GM19025 (cell line): ENCODE measurements around the gene EXD1.
"Not testable (repeated sequence)": the region's sequence is repeated elsewhere in the genome, so short reads cannot be mapped to it uniquely, and the experiment has no call there.

ENCODE experiments used
- ATAC-seq: cut with Tn5 transposase; IDR thresholded peaks from one replicate; pipeline ENCODE4 v1.9.1; 2021; ENCODE audit warnings: mild to moderate bottlenecking, low read depth, moderate library complexity; ENCODE audit not compliant: unreplicated experiment

The EXD1 gene, protein sequence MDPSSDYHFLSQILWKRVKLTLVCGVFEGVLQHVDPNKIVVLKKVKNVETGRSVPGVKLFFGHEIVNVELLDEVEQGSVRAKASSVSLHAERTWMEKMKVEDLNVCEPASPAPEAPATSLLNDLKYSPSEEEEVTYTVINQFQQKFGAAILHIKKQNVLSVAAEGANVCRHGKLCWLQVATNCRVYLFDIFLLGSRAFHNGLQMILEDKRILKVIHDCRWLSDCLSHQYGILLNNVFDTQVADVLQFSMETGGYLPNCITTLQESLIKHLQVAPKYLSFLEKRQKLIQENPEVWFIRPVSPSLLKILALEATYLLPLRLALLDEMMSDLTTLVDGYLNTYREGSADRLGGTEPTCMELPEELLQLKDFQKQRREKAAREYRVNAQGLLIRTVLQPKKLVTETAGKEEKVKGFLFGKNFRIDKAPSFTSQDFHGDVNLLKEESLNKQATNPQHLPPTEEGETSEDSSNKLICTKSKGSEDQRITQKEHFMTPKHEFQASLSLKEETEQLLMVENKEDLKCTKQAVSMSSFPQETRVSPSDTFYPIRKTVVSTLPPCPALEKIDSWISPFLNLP

DNA sequence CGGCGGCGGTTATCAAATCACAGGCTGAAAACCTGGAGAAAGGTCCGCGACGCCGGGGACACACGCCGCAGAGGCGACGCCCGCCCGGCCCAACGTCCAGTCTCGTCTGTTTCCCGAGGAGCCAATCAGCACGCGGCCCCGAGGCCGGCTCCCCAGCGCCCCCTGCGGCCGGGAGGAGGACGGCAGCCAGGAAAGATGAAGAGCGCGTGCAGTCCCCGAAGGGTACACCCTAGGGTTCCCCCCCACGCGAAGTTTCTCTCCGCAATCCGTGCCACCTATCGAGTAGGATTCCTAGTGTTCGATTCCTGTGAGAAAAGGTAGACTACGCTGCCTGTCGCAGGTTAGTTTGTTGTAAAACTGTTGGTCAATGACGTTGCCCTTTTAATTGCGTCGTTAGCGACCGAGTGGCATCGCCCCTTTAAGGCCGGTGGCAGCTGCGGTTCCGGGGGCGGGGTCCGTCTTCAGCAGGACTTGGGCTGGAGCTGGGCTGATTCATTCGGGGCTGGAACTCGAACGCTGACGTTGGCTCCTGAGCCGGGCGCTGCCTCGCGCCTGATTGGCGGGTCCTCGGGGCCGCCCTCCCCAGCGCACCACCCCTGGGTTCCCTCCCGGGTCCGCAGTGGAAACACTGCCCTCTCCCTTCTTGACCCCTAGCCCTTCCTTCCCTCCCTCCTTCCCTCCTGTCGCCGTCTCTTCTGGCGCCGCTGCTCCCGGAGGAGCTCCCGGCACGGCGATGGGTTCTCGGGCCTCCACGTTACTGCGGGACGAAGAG is at the start of gene EXD1, which contains the start of gene CHP1:
Gene EXD1, minus strand, starts transcription at position 108 of the 772 bp plus-strand sequence. CDS start 4,182 bp downstream, outside the sequence.
Gene CHP1, plus strand, starts transcription at position 619 of the 772 bp plus-strand sequence. Its CDS starts 115 bp downstream, at position 734.
- ATAC-seq: peak; percentile 97

DNA sequence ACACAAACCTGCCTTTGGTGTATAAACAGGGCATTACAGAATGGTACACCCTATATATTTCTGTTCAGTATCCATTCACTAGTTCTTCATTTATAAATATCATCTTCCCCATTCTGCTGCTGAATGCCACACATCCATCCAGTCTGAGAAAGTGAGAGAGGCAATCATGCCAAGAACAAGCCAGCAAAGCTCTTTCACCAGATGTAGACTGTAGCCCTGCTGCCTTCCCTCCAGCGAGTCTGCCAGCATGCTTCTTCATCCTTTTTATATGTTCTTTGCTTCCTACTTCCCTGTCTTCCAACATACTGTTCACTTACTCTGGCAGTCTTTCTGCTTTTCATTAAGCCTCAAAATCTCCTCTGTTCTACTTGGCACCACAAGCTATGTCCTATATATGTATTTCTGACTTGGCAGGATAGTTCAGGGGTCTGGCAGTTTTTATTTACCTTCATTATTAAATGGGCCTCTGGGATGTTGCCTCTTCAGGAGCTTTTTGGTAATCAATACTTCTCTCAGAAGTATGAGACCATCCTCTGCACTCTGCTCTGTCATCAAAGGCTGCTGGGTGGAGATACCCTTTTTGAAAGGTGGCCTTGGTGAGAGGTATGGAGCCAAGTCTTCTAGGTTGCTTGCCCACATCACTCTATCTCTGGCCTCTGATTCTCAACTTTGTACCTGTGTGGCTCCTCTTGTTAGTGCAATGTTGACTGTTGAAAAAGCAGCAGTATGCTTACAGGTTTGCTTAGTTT is 49.2 kb upstream of the EXD1 start:
- ATAC-seq: no peak

DNA sequence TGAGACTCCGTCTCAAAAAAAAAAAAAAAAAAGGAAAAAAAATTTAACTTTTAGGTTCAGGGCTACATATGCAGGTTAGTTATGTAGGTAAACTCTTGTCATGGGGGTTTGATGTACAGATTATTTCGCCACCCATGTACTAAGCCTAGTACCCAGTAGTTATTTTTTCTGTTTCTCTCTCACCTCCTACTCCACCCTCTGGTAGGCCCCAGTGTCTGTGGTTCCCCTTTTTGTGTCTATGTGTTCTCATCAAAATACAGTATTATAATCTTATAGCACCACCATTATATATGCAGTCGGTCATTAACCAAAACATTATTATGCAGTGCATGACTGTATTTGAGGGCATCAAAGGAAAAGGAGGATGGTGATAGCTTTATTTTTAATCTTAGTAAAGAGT is 47.8 kb upstream of the EXD1 start:
- no peak for ATAC-seq

DNA sequence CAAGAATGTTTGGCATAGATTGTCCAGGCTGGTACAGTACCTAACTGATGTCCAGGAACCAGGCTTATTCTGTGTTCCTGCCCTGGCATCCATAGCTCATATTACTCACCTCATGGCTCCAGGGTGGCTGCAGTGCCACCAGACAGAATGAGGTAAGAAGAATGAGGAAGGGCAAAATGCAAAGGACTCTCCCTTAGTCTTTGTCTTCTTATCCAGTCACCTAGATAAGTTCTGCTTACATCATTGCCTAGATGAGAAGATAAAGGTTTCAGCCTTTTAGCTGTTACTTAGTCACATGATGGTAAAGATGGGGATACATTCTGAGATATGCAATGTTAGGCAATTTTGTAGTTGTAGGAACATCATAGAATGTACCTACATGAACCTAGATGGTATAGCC is 46.3 kb upstream of the EXD1 start:
- no peak for ATAC-seq

DNA sequence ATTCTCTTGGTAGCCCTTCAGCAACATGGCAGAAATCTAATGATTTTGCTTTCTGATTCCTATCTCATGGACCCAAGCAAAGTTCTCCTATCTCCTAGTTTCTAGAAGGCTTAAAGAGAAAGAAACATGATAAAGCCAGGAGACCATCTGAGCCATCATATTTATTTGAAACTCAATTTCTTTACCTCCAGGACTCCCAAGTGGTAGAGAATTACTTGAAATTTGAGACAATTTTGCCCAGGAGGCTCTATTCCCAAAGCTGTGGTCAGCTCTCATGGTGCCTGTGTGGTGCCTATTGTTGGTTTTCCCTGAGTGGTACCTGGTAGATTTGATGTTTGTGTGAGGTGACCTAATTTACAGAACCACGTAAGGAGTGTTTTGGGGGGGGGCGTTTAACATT is 39.3 kb upstream of the EXD1 start:
- ATAC-seq: no peak

DNA sequence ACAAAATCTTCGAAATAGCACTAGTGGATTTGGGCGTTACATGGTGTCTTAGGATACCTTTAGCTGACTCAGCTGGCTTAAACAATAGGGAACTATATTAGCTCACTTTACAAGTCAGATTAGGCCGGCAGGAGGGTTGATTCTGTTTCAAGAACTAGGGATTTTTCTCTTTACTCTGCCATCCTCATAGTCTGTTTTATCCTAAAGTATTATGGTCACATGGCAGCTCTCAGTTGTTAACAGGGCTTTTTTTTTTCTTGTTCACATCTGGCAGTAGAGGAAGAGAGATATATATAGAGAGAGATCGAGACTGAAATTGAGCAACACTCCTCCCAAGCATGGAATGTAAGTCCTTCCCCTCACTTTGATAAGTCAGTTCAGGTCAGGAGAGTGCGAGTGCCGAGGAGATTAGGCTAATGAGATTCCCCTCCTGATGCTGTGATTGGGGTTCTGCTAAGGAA is 33.4 kb upstream of the EXD1 start:
- ATAC-seq: no peak

DNA sequence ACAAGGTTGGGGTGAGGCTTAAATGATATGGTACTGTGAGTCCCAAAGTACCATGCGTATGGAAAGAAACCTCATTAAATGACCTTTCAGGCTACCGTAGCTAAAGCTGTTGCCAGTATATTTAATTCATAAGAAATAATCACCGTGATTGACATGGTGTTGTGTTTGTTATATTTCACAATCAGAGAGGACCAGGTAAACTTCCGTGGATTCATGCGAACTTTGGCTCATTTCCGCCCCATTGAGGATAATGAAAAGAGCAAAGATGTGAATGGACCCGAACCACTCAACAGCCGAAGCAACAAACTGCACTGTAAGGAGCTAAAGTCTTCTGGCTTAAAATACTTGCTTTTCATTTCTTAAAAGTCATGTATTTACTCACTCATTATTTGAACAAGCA is 32.0 kb upstream of the EXD1 start:
- no peak for ATAC-seq

DNA sequence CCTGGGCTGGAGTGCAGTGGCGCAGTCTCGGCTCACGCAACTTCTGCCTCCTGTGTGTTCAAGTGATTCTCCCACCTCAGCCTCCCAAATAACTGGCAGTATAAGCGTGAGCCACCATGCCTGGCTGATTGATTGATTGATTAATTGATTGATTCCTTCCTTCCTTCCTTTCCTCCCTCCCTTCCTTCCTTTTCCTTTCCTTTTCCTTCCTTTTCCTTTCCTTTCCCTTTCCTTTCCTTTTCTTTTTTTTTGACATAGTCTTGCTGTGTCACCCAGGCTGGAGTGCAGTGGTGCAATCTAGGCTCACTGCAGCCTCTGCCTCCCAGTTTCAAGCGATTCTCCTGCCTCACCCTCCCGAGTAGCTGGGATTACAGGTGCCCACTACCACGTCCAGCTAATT is 30.4 kb upstream of the EXD1 start:
- not testable (repeated sequence) for ATAC-seq

DNA sequence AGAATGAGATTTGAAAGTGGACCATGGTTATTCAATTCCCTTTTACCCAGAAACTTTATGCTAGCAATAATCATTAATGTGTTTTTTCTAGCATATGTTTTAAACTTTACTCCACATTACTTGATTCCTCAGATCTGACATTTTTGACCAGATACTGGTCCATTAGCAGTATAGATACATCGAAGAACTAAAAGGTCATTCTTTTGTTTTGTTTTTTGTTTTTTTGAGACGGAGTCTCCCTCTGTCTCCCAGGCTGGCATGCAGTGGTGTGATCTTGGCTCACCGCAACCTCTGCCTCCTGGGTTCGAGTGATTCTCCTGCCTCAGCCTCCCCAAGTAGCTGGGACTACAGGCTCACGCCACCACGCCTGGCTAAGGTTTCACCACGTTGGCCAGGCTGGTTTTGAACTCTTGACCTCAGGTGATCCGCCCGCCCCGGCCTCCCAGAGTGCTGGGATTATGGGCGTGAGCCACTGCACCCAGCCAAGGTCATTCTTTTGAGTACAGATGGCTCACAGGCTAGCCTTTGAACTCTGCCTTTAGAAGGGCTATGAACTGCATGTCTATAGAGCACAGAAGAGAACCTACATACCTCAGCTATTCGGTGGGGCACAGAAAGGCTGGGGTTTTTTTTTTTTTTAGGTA is 29.1 kb upstream of the EXD1 start:
- no peak for ATAC-seq

DNA sequence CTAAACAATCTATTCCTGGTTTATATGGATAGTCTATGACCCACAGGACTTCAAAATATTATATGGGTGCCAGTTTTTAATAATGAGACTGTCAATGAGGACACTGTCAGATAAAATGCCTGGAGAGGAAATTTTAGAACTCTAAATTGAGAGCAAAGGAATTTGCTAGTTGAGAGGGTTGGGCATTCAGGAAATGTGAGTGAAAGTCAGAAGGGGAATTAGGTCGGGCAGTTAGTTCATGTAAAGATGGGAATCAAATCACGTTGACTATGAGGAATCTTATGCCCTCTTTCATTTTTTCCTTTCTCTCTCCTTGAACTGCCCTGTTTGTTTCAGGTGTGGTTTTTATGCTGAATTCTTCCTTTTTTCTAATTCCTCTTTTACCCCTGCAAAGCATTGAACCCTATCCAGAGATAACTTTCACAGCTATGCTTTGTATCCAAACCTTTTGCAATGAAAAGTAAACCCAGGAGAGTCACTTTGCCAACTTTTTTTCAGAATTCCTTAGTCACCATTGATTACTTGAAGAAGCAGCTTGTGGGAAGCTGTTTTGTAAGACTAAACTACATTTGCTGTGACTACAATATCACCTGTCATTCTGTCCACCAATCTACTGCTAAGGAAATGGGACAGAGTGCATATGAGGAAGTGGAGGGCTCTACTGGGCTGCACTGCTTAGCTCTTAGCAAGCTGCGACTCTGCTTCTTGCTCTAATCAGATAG is 28.4 kb upstream of the EXD1 start:
- no peak for ATAC-seq

DNA sequence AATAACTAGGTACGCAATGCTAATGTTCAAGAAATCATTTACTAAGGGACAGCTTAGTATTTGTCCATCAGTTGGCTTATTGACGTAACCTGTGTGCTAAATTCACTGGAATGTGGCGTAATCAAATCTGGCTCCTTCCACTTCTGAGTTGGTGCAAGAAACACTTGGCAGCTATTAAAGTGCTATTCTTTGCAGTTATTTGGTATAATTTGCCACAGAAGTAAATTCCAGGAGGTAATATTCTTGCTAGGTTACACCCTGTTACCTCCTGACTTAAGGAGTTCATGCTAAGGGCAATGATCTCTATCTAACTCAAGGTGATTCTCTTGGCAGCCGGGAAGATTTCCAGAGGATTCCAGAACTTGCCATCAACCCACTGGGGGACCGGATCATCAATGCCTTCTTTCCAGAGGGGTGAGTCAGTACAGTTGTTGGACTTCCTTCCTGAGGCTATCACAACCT is 26.1 kb upstream of the EXD1 start:
- ATAC-seq: no peak

DNA sequence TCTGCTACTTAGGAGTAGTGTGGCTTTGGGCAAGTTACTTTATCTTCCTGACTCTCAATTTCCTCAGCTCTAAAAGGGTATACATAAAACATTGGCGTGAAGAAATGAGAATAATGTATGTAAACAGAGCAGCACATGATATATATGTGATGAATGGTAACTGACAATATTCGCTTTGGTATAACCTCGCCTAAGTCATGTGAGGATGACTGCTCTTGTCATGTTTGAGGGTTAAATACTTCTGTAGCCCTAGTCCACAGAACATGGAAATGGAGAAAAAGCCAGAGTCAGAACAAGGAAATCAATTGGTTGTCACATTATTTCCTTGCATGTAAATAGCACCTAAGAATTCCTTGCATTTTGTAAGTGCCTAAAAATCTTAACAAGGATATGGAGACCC is 25.5 kb upstream of the EXD1 start:
- no peak for ATAC-seq

DNA sequence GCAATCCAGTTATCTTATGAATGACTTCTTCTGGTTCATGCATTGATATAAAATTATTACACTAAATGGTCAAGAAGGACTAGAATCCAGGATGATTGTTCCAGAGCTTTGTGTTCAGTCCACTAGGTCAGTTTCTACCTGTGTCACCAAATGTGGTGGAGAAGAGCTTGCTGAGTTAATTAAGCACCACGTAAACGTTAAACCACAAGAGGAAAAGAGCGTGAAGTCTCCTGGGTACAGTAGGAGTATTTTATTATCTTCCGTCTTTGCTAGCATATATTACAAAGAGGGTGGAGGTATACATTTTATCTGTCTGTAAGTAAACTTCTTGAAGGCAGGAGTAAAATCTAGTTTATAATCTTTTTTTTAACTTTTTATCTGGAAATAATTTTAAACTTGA is 24.0 kb upstream of the EXD1 start:
- ATAC-seq: no peak

DNA sequence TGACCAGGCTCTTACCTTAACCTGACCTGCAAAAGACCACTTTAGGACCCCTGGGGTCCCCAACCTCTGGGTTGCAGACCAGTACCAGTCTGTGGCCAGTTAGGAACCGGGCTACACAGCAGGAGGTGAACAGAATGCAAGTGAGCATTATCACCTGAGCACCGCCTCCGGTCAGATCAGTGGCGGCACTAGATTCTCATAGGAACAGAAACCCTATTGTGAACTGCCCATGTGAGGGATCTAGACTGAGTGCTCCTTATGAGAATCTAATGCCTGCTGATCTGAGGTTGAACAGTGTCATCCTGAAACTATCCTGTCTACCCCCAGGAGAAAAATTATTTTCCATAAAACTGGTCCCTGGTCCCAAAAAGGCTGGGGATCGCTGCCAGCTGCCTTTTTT is 20.9 kb upstream of the EXD1 start:
- no peak for ATAC-seq

DNA sequence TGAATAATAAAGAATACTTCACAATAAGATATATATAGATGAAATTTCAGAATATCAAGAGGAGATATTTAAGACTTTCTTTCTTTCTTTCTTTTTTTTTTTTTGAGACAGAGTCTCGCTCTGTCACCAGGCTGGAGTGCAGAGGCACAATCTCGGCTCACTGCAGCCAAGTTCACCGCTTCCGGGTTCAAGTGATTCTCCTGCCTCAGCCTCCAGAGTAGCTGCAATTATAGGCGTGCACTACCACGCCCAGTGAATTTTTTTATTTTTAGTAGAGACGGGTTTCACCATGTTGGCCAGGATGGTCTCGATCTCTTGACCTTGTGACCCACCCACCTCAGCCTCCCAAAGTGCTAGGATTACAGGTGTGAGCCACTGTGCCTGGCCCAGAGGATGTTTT is 20.2 kb upstream of the EXD1 start:
- ATAC-seq: not testable (repeated sequence)

DNA sequence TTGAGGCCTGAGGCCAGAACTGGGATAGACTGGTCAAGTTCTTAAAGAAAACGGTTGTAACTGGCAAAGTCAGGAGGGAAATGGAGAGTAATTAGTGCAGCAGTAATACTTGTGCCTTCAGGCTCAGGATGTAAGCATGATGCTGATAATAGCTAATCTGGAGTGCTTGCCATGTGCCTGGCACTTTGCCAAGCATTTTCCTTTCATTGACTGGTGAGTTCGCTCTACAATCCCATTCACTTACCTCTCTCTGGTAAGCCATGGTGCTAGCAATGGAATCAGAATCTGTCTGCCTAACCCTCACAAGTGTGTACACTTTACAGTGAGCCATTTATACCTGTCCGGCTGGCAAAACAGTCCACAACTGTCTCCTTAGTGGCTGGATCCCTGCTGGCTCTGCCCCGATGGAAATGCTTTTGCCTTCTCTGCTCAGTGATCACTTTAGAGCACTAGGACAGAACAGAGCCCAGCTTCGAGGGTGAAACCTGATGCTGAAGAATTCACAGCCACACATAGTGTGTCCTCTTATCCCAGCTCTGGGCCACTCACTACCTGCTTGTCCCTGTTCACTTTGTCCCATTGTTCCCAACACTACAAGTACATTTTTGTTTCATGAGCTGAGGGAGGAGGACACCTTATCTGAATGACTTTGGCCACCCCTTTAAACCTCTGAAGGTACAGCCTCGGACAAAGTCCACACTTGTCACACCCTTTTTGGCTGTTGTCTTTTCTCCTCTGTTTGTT is 10.8 kb upstream of the EXD1 start:
- ATAC-seq: no peak

DNA sequence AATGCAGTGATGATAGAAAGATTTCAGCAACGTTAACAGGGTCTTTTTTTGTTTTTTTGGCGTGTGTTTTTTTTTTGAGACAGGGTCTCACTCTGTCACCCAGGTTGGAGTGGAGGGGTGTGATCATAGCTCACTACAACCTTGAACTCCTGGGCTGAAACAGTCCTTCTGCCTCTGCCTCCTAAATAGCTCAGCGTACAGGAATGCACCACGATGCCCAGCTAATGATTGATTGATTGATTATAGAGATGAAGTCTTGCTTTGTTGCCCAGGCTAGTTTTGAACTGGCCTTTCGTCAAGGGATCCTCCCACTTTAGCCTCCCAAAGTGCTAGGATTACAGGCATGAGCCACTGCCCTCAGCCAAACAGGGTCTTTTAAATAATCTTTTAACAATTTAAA is 7.5 kb upstream of the EXD1 start:
- no peak for ATAC-seq

DNA sequence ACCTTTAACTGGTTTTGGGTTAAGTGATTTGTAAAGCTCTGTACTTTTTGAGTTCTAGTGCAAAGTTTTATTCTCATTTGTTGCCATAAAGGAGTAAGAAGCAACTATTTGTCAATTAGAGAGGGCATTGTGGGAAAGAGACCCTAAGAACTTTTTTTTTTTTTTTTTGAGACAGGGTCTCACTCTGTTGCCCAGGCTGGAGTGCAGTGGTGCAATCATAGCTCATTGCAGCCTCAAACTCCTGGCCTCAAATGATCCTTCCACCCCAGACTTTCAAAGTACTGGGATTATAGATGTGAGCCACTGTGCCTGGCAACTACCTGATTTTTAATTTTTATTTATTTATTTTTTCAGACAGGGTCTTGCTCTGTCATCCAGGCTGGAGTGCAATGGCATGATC is 5.4 kb upstream of the EXD1 start:
- ATAC-seq: no peak

DNA sequence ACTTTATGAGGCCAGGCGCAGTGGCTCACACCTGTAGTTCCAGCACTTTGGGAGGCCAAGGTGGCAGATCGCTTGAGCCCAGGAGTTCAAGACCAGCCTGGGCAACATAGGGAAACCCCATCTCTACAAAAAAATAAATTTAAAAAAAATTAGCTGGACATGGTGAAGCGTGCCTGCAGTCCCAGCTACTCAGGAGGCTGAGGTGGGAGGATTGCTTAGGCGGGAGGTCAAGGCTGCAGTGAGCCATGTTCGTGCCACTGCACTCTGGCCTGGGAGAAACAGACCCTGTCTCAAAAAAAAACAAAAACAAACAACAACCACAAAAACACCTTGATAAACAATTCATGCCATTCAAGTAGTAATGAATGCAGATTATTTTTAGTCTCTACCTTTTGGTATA is 4.7 kb upstream of the EXD1 start:
- not testable (repeated sequence) for ATAC-seq
